HCT116 (cell line): ENCODE data around the gene FRMPD3.

Source experiments
- CTCF ChIP-seq, 3 experiments: fragments of 200-600 bp in 1 of 3; sonication (generic) in 1 of 3; IDR thresholded peaks in 2 of 3; conservative IDR thresholded peaks in 1 of 3; 2 replicates each; pipeline ENCODE4 v1.5.1; 2012 to 2017; ENCODE audit warnings: low read depth in 2 of 3, low read length in 2 of 3, antibody characterized with exemption in 1 of 3, borderline replicate concordance in 1 of 3, control low read depth in 1 of 3, mild to moderate bottlenecking in 1 of 3, mixed read lengths in 1 of 3, mixed run types in 1 of 3, moderate library complexity in 1 of 3; ENCODE audit not compliant: insufficient read depth in 1 of 3
- EZH2 ChIP-seq: fragments of 200-600 bp; sonication (generic); IDR thresholded peaks from 2 replicates; pipeline ENCODE4 v1.6.1; 2017; ENCODE audit warnings: antibody characterized with exemption, mixed run types
- POLR2A ChIP-seq: IDR thresholded peaks from 2 replicates; pipeline ENCODE4 v1.7.0; 2011; ENCODE audit warnings: borderline replicate concordance; ENCODE audit not compliant: insufficient read depth, insufficient read length; ENCODE audit errors: extremely low read depth
- POLR2AphosphoS5 ChIP-seq: IDR thresholded peaks from 2 replicates; pipeline ENCODE4 v1.6.1; 2011; ENCODE audit warnings: mild to moderate bottlenecking, low read depth, low read length, moderate library complexity
- REST ChIP-seq: IDR thresholded peaks from 2 replicates; pipeline ENCODE4 v1.6.1; 2012; ENCODE audit warnings: low read depth
- SIN3A ChIP-seq: IDR thresholded peaks from 2 replicates; pipeline ENCODE4 v1.6.1; 2012; ENCODE audit warnings: low read depth
- SRF ChIP-seq: IDR thresholded peaks from 2 replicates; pipeline ENCODE4 v1.6.1; 2012; ENCODE audit warnings: low read depth
- TCF7L2 ChIP-seq: IDR thresholded peaks from 2 replicates; pipeline ENCODE4 v1.7.0; 2011; ENCODE audit warnings: borderline replicate concordance, inconsistent platforms; ENCODE audit not compliant: insufficient read depth, insufficient read length; ENCODE audit errors: extremely low read depth
- YY1 ChIP-seq: IDR thresholded peaks from 2 replicates; pipeline ENCODE4 v1.6.1; 2011; ENCODE audit warnings: low read length, low read depth, moderate library complexity, mild to moderate bottlenecking; ENCODE audit not compliant: insufficient replicate concordance; ENCODE audit errors: extremely low read depth
- ZNF274 ChIP-seq: fragments of 200-500 bp; sonication (Bioruptor generic); IDR thresholded peaks from 2 replicates; pipeline ENCODE4 v1.6.1; 2014; ENCODE audit warnings: mild to moderate bottlenecking, low read depth, low read length, inconsistent platforms

- no peak for TF ChIP-seq CTCF (IDR thresholded peaks at IDR 0.05 in 2 of 3, conservative IDR thresholded peaks at IDR 0.05 in 1 of 3; ENCODE audit: borderline replicate concordance in 1 of 3, insufficient read depth in 1 of 3, low read depth in 2 of 3, low read length in 2 of 3)
- TF ChIP-seq SIN3A: no peak
- no peak for TF ChIP-seq TCF7L2
- TF ChIP-seq SRF: no peak
- no peak for TF ChIP-seq ZNF274
- no peak for TF ChIP-seq POLR2A
- no peak for TF ChIP-seq POLR2AphosphoS5
- no peak for TF ChIP-seq REST
- TF ChIP-seq EZH2: no peak
- no peak for TF ChIP-seq YY1
Observed at GRCh38 chrX:107451731-107452130, 2.3 kb downstream of the FRMPD3 start.
